ENCODE results near the gene MRPL28. TPM values are rescaled to one million over a fixed set of nuclear protein-coding genes. Genes with fewer than 3 reads are reported as not detected.

Gene MRPL28
- total RNA-seq, 2 donors from 2014 or later: 83.4 to 84.3 TPM

DNA sequence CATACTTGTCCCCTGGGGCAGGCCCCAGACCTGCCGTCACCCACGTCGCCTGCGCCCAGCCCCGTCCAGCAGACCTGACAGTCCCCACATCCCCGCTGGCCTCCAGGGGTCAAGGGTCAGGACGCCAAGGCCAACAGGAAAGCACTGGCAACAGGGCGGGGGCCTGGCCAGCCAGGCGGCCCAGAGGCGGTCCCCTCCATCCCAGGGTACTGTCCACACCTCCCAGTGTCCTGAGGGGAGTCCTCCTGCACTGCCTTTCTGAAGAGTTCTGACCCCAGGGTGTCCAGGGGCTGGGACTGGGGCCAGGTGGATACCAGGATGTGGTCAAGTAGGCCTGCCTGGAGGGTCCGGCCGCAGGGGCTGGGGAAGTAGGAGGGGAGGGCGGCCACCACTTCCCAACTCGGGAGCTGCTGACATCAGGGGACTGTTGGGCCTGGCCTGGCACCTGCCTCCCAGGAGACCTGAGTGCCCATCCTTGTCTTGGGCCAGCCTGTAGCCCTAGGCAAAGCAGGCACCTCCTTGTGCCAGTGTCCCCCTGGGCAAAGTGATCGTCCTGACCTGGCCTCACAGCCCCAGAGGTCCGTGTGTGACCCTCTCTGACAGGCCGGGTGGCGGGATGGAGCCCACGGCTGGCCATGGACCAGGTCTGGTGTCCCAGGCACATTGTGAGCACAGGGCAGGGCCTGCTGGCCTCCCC is 11.1 kb downstream of the MRPL28 start:
- no peak for DNase-seq (ENCODE audit: low spot score)
- H3K27ac ChIP-seq: no peak overlapping the region
- H3K4me1 ChIP-seq (replicated peaks): no peaks in the 10 kb centered on the region
- TF ChIP-seq POLR2AphosphoS5 (IDR thresholded peaks at IDR 0.05) (no peak), CTCF (IDR thresholded peaks at IDR 0.05) (no peak), POLR2A (IDR thresholded peaks at IDR 0.05) (no peak)
- no peaks in the 10 kb centered on the region for H3K36me3 ChIP-seq
- no peak overlapping the region for H3K4me3 ChIP-seq
- intact Hi-C loops (cut with DNase I): no loop called here
- 85% methylated on average over 17 of the region's 19 CpGs for WGBS
- H3K27me3 ChIP-seq (replicated peaks; ENCODE audit: insufficient read depth): no peaks in the 10 kb centered on the region
- H3K9me3 ChIP-seq: no peaks in the 10 kb centered on the region

GRCh38 chr16:356741-357140 is 13.6 kb downstream of the MRPL28 start:
- no peak for DNase-seq (ENCODE audit: low spot score)
- no peaks in the 10 kb centered on the region for H3K9me3 ChIP-seq
- H3K27me3 ChIP-seq (replicated peaks; ENCODE audit: insufficient read depth): no peaks in the 10 kb centered on the region
- intact Hi-C loops (cut with DNase I): no loop called here
- 71% methylated on average over 12 of the region's 12 CpGs for WGBS
- TF ChIP-seq CTCF (IDR thresholded peaks at IDR 0.05) (no peak), POLR2AphosphoS5 (IDR thresholded peaks at IDR 0.05) (no peak), POLR2A (IDR thresholded peaks at IDR 0.05) (no peak)
- no peak overlapping the region for H3K27ac ChIP-seq
- H3K4me3 ChIP-seq: no peak overlapping the region
- no peaks in the 10 kb centered on the region for H3K36me3 ChIP-seq
- peaks cover under 1% of the 10 kb centered on the region for H3K4me1 ChIP-seq (replicated peaks)

DNA sequence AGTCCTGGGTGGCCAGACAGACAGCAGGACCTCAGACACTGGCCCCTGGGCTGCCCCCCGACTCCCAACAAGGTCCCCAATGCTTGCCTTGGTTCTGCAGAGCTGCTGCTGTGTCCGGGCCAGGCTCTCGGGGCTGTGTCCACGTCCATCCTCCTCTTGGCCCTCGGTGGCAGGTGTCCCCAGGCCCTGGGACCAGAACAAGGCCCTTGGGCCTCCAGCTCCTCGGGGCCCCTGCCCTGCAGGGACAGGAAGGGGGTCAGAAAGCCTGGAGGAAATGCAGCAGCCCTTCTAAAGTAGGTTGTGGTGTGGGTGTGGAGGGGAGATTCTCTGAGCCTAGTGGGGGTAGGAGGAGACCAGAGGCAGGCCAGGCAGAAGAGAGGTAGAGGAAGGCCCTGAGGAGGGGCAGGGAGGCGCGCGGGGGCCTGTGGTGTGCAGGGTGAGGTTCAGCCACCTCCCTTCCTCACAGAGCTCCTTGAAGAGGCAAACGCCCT is 15.3 kb downstream of the MRPL28 start:
- Histone ChIP-seq H3K27ac (no peak overlapping the region), H3K9me3 (no peaks in the 10 kb centered on the region), H3K27me3 (replicated peaks; ENCODE audit: insufficient read depth) (no peaks in the 10 kb centered on the region), H3K4me1 (replicated peaks) (peaks cover 7% of the 10 kb centered on the region), H3K36me3 (no peaks in the 10 kb centered on the region), H3K4me3 (no peak overlapping the region)
- DNase-seq (ENCODE audit: low spot score): no peak
- intact Hi-C loops (cut with DNase I): loop anchor here (5.0 kb wide), 1 partner anchor 128 kb away; the partner anchor contains the start of gene LUC7L
- WGBS: 82% methylated on average over 10 of the region's 10 CpGs
- TF ChIP-seq CTCF (IDR thresholded peaks at IDR 0.05) (no peak), POLR2AphosphoS5 (IDR thresholded peaks at IDR 0.05) (no peak), POLR2A (IDR thresholded peaks at IDR 0.05) (no peak)

DNA sequence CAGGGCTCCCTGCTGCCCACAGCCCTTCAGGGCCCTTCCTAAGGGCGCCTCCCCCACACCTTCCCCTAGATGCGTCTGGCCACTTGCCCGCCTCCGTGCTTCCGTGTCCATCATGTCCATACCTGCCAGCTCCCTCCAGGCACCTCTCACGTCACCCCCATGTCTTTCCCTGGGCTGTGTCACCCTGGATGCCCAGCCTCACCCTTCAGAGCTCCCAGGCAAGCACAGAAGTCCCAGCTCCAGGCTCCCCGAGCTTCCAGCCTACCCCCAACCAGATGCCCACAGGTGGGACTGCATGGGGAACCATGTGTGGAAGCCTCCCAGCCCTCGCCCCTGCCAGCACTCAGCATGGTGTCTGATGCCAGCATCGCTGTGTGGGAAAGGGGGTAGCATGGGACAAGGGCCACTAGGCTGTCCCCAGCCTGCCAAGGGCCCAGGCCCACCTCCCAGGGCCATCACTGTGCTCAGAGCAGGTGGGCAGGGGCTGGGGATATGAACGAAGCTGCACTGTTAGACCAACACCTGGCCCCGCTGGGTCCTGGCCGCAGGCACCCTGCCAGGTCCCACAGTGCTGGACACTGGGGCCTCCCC is 16.0 kb downstream of the MRPL28 start:
- no peak overlapping the region for H3K27ac ChIP-seq
- peaks cover 7% of the 10 kb centered on the region for H3K4me1 ChIP-seq (replicated peaks)
- no peaks in the 10 kb centered on the region for H3K27me3 ChIP-seq (replicated peaks; ENCODE audit: insufficient read depth)
- peak; percentile 54 for DNase-seq (ENCODE audit: low spot score)
- intact Hi-C loops (cut with DNase I): loop anchor here (5.0 kb wide), 1 partner anchor 127 kb away; the partner anchor contains the start of gene LUC7L
- H3K36me3 ChIP-seq: no peaks in the 10 kb centered on the region
- H3K4me3 ChIP-seq: no peak overlapping the region
- WGBS: 76% methylated on average over 10 of the region's 12 CpGs
- H3K9me3 ChIP-seq: no peaks in the 10 kb centered on the region
- TF ChIP-seq POLR2AphosphoS5 (IDR thresholded peaks at IDR 0.05) (no peak), CTCF (IDR thresholded peaks at IDR 0.05) (no peak), POLR2A (IDR thresholded peaks at IDR 0.05) (no peak)

Data from prostate gland (tissue), 2 donors.